K562 (cell line): ENCODE measurements around the gene LILRA2. TPM values are rescaled to one million over a fixed set of nuclear protein-coding genes. Genes with fewer than 3 reads are reported as not detected.

Source experiments
- BCL6 ChIP-seq: fragments of 250-450 bp; sonication (Bioruptor Pico); IDR thresholded peaks from 2 replicates; pipeline ENCODE4 v1.4.0; 2020
- C11orf30 ChIP-seq: fragments of 450-650 bp; IDR thresholded peaks from 2 replicates; pipeline ENCODE4 v1.6.1; 2016; ENCODE audit warnings: low read depth, mild to moderate bottlenecking
- CAMTA2 ChIP-seq: fragments of 250-450 bp; sonication (Bioruptor Pico); conservative IDR thresholded peaks from 2 replicates; pipeline ENCODE4 v1.5.1; 2022
- EWSR1 ChIP-seq: fragments of 450-650 bp; IDR thresholded peaks from 2 replicates; pipeline ENCODE4 v1.6.1; 2018; ENCODE audit warnings: borderline replicate concordance, mild to moderate bottlenecking, low read depth, moderate library complexity; ENCODE audit not compliant: partially characterized antibody
- MTF1 ChIP-seq: fragments of 250-450 bp; sonication (Bioruptor Pico); IDR thresholded peaks from 2 replicates; pipeline ENCODE4 v1.9.0; 2021; ENCODE audit warnings: moderate library complexity, mild to moderate bottlenecking, inconsistent platforms, borderline replicate concordance
- NFATC3 ChIP-seq: fragments of 450-650 bp; IDR thresholded peaks from 2 replicates; pipeline ENCODE4 v1.6.1; 2017; ENCODE audit warnings: mild to moderate bottlenecking
- NFE2 ChIP-seq: IDR thresholded peaks from 2 replicates; pipeline ENCODE4 v1.6.1; 2014; ENCODE audit warnings: antibody characterized with exemption, low read depth
- RBM39 ChIP-seq: fragments of 200-400 bp; formaldehyde crosslinking; optimal IDR thresholded peaks from 2 replicates; pipeline ENCODE3; 2018; ENCODE audit warnings: low read depth, low read length
- SMARCC2 ChIP-seq: fragments of 450-650 bp; IDR thresholded peaks from 2 replicates; pipeline ENCODE4 v1.6.1; 2017; ENCODE audit warnings: antibody characterized with exemption, moderate library complexity, mild to moderate bottlenecking, low read depth
- XRCC4 ChIP-seq: IDR thresholded peaks from one replicate; pipeline ENCODE4 v1.6.1; 2011; ENCODE audit not compliant: insufficient read depth, insufficient read length; ENCODE audit errors: extremely low read depth
- ZNF668 ChIP-seq: fragments of 250-450 bp; sonication (Bioruptor Pico); IDR thresholded peaks from 2 replicates; pipeline ENCODE4 v1.8.0; 2022; ENCODE audit warnings: mild to moderate bottlenecking, inconsistent platforms
- polyA plus RNA-seq, 8 experiments: library from polyadenylated mRNA; depleted of rRNA in 4 of 8; stranded (reverse) in 5 of 8; unstranded in 3 of 8; fragments of >200 nt; fragmentation: Nextera tagmentation in 2 of 8; fragmentation: Illumina TruSeq in 1 of 8; extraction: Ambion mirVana in 2 of 8; extraction: Trizol in 1 of 8; gene quantifications; 2 replicates each; pipeline versions ENCODE4 v1.2.1 to v1.2.3, GENCODE V29; 2011 to 2014; ENCODE audit warnings: inconsistent platforms in 1 of 8, missing spikeins in 1 of 8
- total RNA-seq, 7 experiments: library from RNA; depleted of rRNA in 6 of 7; stranded (reverse); fragments of >200 nt in 6 of 7; fragmentation: Illumina TruSeq in 2 of 7; extraction: Trizol in 2 of 7; gene quantifications; 2 replicates each; pipeline versions ENCODE4 v1.2.1 to v1.2.3, GENCODE V29; 2011 to 2021; ENCODE audit warnings: low replicate concordance in 1 of 7
- TF ChIP-seq, protein P1 (sequence below): sonication (generic); IDR thresholded peaks from 2 replicates; pipeline ENCODE4 v1.6.1; 2016
- TF ChIP-seq, protein P2 (sequence below): fragments of 450-650 bp; IDR thresholded peaks from 2 replicates; pipeline ENCODE4 v1.6.1; 2016; ENCODE audit warnings: borderline replicate concordance
- TF ChIP-seq, protein P3 (sequence below), 2 experiments: fragments of 450-650 bp; IDR thresholded peaks; 2 replicates each; pipeline ENCODE4 v1.6.1; 2016
- TF ChIP-seq, protein P4 (sequence below): fragments of 450-650 bp; IDR thresholded peaks from 2 replicates; pipeline ENCODE4 v1.6.1; 2017; ENCODE audit warnings: mild to moderate bottlenecking, moderate library complexity

LILRA2 gene
- total and polyA plus RNA-seq, 9 of the 15 experiments (the other 6 are each of a cell fraction or from before 2014, with no cell fraction given), result 0.32 to 2.1 (median 0.96) TPM

DNA sequence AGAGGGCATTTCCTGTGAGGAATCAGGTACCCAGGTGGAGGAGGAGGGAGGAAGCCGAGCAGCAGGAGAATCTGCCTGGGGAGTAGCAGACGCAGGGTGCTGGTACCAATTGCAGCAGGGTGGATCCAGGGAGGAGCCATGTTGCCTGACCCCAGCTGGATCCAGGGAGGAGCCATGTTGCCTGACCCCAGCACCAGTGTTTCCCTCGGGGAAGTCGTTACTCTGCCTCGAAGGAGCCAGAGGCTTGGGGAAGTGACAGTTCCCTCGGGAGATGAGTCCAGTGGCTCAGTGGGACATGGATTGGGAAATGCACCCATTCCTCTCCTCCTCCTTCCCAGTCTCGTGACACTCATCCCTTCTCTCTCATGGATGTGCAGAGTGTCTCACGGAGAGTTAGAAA is 39.4 kb upstream of the LILRA2 start (continued):
- TF ChIP-seq, protein P1, sequence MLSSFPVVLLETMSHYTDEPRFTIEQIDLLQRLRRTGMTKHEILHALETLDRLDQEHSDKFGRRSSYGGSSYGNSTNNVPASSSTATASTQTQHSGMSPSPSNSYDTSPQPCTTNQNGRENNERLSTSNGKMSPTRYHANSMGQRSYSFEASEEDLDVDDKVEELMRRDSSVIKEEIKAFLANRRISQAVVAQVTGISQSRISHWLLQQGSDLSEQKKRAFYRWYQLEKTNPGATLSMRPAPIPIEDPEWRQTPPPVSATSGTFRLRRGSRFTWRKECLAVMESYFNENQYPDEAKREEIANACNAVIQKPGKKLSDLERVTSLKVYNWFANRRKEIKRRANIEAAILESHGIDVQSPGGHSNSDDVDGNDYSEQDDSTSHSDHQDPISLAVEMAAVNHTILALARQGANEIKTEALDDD, result no peak
- TF ChIP-seq SMARCC2 (no peak), MTF1 (CRISPR knock-in tag) (no peak), BCL6 (CRISPR knock-in tag) (no peak), RBM39 (no peak), EWSR1 (no peak), NFATC3 (no peak), CAMTA2 (no peak), NFE2 (no peak), C11orf30 (no peak), ZNF668 (CRISPR knock-in tag) (no peak), XRCC4 (no peak)
- TF ChIP-seq, protein P2, sequence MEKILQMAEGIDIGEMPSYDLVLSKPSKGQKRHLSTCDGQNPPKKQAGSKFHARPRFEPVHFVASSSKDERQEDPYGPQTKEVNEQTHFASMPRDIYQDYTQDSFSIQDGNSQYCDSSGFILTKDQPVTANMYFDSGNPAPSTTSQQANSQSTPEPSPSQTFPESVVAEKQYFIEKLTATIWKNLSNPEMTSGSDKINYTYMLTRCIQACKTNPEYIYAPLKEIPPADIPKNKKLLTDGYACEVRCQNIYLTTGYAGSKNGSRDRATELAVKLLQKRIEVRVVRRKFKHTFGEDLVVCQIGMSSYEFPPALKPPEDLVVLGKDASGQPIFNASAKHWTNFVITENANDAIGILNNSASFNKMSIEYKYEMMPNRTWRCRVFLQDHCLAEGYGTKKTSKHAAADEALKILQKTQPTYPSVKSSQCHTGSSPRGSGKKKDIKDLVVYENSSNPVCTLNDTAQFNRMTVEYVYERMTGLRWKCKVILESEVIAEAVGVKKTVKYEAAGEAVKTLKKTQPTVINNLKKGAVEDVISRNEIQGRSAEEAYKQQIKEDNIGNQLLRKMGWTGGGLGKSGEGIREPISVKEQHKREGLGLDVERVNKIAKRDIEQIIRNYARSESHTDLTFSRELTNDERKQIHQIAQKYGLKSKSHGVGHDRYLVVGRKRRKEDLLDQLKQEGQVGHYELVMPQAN, result no peak
- TF ChIP-seq, protein P3, sequence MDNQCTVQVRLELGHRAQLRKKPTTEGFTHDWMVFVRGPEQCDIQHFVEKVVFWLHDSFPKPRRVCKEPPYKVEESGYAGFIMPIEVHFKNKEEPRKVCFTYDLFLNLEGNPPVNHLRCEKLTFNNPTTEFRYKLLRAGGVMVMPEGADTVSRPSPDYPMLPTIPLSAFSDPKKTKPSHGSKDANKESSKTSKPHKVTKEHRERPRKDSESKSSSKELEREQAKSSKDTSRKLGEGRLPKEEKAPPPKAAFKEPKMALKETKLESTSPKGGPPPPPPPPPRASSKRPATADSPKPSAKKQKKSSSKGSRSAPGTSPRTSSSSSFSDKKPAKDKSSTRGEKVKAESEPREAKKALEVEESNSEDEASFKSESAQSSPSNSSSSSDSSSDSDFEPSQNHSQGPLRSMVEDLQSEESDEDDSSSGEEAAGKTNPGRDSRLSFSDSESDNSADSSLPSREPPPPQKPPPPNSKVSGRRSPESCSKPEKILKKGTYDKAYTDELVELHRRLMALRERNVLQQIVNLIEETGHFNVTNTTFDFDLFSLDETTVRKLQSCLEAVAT (IDR thresholded peaks at IDR 0.05), result no peak
- TF ChIP-seq, protein P4, sequence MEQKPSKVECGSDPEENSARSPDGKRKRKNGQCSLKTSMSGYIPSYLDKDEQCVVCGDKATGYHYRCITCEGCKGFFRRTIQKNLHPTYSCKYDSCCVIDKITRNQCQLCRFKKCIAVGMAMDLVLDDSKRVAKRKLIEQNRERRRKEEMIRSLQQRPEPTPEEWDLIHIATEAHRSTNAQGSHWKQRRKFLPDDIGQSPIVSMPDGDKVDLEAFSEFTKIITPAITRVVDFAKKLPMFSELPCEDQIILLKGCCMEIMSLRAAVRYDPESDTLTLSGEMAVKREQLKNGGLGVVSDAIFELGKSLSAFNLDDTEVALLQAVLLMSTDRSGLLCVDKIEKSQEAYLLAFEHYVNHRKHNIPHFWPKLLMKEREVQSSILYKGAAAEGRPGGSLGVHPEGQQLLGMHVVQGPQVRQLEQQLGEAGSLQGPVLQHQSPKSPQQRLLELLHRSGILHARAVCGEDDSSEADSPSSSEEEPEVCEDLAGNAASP, result no peak
